ENCODE data around the gene PLTP. TPM values are rescaled to one million over a fixed set of nuclear protein-coding genes. Genes with fewer than 3 reads are reported as not detected.
"Not testable (repeated sequence)": the region's sequence is repeated elsewhere in the genome, so short reads cannot be mapped to it uniquely, and the experiment has no call there.

PLTP gene
- total and polyA plus RNA-seq, 2 experiments from 2014 or later = 108 to 160 TPM

DNA sequence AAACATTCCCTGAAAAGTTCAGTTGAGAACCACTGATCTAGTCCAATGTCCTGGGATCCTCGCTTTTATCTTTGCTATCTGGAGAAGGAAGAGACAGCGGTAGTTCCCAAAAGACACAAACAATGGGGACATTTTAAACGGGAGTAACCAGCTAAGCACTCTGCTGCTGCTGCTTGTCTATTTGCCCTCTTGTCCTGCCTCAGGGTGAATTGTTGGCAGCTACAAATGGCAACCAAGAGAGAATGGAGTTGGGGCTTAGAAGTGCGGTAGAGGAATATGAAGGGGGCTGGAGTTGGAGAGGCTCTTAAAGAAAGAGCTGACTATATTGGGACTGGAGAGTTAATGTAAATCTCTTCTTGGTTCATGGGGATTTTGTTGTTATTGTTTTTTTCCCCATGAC lies 37.4 kb downstream of the PLTP start:
- no peak for DNase-seq (ENCODE audit: low spot score)
- ATAC-seq = no peak

DNA sequence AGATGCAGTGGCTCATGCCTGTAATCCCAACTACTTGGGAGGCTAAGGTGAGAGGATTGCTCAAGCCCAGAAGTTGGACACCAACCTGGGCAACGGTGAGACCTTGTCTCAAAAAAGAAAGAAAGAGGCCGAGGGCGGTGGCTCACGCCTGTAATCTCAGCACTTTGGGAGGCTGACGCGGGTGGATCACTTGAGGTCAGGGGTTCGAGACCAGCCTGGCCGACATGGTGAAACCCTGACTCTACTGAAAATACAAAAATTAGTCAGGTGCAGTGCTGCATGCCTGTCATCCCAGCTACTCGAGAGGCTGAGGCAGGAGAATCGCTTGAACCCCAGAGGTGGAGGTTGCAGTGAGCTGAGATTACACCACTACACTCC lies 37.9 kb downstream of the PLTP start:
- not testable (repeated sequence) for H3K27ac ChIP-seq (ENCODE audit: low read depth); H3K4me1 ChIP-seq (ENCODE audit: insufficient read depth); H3K9me3 Mint-ChIP-seq; H3K9me2 ChIP-seq (ENCODE audit: insufficient read depth); H3K4me3 ChIP-seq; H3K4me2 ChIP-seq; DNase-seq (ENCODE audit: low spot score); H3K36me3 Mint-ChIP-seq (ENCODE audit: low read depth); H2AFZ ChIP-seq; H3K27me3 Mint-ChIP-seq (ENCODE audit: insufficient read depth, low read depth, poor library complexity); H3K79me2 ChIP-seq (replicated peaks; ENCODE audit: insufficient read depth); ATAC-seq; H4K20me1 ChIP-seq (replicated peaks; ENCODE audit: insufficient read depth); H3K4me3 Mint-ChIP-seq; H3K27ac Mint-ChIP-seq; H3K4me1 Mint-ChIP-seq; H3F3A ChIP-seq (replicated peaks; ENCODE audit: low read depth); H3K27me3 ChIP-seq (ENCODE audit: insufficient read depth); H3K36me3 ChIP-seq (ENCODE audit: insufficient read depth)

More for the DNA sequence above, 37.4 kb downstream of the PLTP start:
- H3K4me1 Mint-ChIP-seq = no peaks in the 10 kb centered on the region
- H3F3A ChIP-seq (replicated peaks; ENCODE audit: low read depth) = no peaks in the 10 kb centered on the region
- no peak overlapping the region for H3K27ac Mint-ChIP-seq
- no peak overlapping the region for H3K4me3 Mint-ChIP-seq
- H3K4me2 ChIP-seq = no peak overlapping the region
- H3K27me3 Mint-ChIP-seq (ENCODE audit: insufficient read depth, low read depth, poor library complexity) = peaks cover 5% of the 10 kb centered on the region
- H3K27ac ChIP-seq (ENCODE audit: low read depth) = no peak overlapping the region
- no peaks in the 10 kb centered on the region for H4K20me1 ChIP-seq (replicated peaks; ENCODE audit: insufficient read depth)
- no peaks in the 10 kb centered on the region for H3K36me3 ChIP-seq (ENCODE audit: insufficient read depth)
- peaks cover 9% of the 10 kb centered on the region; the same call in 1 of the 3 replicates for H3K36me3 Mint-ChIP-seq (ENCODE audit: low read depth)
- H3K27me3 ChIP-seq (ENCODE audit: insufficient read depth) = no peaks in the 10 kb centered on the region
- peaks cover 4% of the 10 kb centered on the region; the same call in 1 of the 3 replicates for H3K9me3 Mint-ChIP-seq
- no peak overlapping the region for H2AFZ ChIP-seq
- no peaks in the 10 kb centered on the region for H3K9me2 ChIP-seq (ENCODE audit: insufficient read depth)
- TF ChIP-seq ZNF114 (CRISPR knock-in tag; IDR thresholded peaks at IDR 0.05) (no peak), EZH2 (IDR thresholded peaks at IDR 0.05; ENCODE audit: low read depth, unreplicated experiment) (no peak), NANOG (IDR thresholded peaks at IDR 0.05; ENCODE audit: borderline replicate concordance) (no peak)
- TF ChIP-seq, protein P1, sequence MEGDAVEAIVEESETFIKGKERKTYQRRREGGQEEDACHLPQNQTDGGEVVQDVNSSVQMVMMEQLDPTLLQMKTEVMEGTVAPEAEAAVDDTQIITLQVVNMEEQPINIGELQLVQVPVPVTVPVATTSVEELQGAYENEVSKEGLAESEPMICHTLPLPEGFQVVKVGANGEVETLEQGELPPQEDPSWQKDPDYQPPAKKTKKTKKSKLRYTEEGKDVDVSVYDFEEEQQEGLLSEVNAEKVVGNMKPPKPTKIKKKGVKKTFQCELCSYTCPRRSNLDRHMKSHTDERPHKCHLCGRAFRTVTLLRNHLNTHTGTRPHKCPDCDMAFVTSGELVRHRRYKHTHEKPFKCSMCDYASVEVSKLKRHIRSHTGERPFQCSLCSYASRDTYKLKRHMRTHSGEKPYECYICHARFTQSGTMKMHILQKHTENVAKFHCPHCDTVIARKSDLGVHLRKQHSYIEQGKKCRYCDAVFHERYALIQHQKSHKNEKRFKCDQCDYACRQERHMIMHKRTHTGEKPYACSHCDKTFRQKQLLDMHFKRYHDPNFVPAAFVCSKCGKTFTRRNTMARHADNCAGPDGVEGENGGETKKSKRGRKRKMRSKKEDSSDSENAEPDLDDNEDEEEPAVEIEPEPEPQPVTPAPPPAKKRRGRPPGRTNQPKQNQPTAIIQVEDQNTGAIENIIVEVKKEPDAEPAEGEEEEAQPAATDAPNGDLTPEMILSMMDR (conservative IDR thresholded peaks at IDR 0.05; ENCODE audit: low read depth in 2 of 2) = no peak
- TF ChIP-seq, protein P2, sequence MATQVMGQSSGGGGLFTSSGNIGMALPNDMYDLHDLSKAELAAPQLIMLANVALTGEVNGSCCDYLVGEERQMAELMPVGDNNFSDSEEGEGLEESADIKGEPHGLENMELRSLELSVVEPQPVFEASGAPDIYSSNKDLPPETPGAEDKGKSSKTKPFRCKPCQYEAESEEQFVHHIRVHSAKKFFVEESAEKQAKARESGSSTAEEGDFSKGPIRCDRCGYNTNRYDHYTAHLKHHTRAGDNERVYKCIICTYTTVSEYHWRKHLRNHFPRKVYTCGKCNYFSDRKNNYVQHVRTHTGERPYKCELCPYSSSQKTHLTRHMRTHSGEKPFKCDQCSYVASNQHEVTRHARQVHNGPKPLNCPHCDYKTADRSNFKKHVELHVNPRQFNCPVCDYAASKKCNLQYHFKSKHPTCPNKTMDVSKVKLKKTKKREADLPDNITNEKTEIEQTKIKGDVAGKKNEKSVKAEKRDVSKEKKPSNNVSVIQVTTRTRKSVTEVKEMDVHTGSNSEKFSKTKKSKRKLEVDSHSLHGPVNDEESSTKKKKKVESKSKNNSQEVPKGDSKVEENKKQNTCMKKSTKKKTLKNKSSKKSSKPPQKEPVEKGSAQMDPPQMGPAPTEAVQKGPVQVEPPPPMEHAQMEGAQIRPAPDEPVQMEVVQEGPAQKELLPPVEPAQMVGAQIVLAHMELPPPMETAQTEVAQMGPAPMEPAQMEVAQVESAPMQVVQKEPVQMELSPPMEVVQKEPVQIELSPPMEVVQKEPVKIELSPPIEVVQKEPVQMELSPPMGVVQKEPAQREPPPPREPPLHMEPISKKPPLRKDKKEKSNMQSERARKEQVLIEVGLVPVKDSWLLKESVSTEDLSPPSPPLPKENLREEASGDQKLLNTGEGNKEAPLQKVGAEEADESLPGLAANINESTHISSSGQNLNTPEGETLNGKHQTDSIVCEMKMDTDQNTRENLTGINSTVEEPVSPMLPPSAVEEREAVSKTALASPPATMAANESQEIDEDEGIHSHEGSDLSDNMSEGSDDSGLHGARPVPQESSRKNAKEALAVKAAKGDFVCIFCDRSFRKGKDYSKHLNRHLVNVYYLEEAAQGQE (IDR thresholded peaks at IDR 0.05; ENCODE audit: unreplicated experiment) = no peak
- TF ChIP-seq, protein P3, sequence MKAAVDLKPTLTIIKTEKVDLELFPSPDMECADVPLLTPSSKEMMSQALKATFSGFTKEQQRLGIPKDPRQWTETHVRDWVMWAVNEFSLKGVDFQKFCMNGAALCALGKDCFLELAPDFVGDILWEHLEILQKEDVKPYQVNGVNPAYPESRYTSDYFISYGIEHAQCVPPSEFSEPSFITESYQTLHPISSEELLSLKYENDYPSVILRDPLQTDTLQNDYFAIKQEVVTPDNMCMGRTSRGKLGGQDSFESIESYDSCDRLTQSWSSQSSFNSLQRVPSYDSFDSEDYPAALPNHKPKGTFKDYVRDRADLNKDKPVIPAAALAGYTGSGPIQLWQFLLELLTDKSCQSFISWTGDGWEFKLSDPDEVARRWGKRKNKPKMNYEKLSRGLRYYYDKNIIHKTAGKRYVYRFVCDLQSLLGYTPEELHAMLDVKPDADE (IDR thresholded peaks at IDR 0.05) = no peak
- H3K79me2 ChIP-seq (replicated peaks; ENCODE audit: insufficient read depth) = no peaks in the 10 kb centered on the region
- H3K4me1 ChIP-seq (ENCODE audit: insufficient read depth) = no peaks in the 10 kb centered on the region
- no peak overlapping the region for H3K4me3 ChIP-seq
